ENCODE measurements around the gene RPS28.
"Not testable (repeated sequence)": the region's sequence is repeated elsewhere in the genome, so short reads cannot be mapped to it uniquely, and the experiment has no call there.

The RPS28 gene

GRCh38 chr19:8342684-8343482 lies 21.6 kb downstream of the RPS28 start, which contains the start of gene KANK3:
KANK3 (minus strand) TSS chr19:8343262; CDS start chr19:8337828, 5,434 bp downstream.
- in situ Hi-C loops (cut with HindIII; ENCODE audit: low sequenced_read_pairs): no loop called here
- H3K4me3 ChIP-seq (ENCODE audit: low read depth, low read length): peak within 1 kb of the TSS; percentile 30
- no peak for TF ChIP-seq CTCF (IDR thresholded peaks at IDR 0.05; ENCODE audit: low read depth, low read length, missing control alignments)
- peak; percentile 66 for DNase-seq (ENCODE audit: low read depth)

GRCh38 chr19:8343483-8343844 lies 22.2 kb downstream of the RPS28 start:
- no peak for DNase-seq (ENCODE audit: low read depth)
- TF ChIP-seq CTCF (IDR thresholded peaks at IDR 0.05; ENCODE audit: low read depth, low read length, missing control alignments): no peak
- H3K4me3 ChIP-seq (ENCODE audit: low read depth, low read length): no peak overlapping the region
- in situ Hi-C loops (cut with HindIII; ENCODE audit: low sequenced_read_pairs): no loop called here

GRCh38 chr19:8349629-8350372 lies 28.5 kb downstream of the RPS28 start:
- in situ Hi-C loops (cut with HindIII; ENCODE audit: low sequenced_read_pairs); DNase-seq (ENCODE audit: low read depth); H3K4me3 ChIP-seq (ENCODE audit: low read depth, low read length): not testable (repeated sequence)

GRCh38 chr19:8352134-8352827 lies 31.0 kb downstream of the RPS28 start:
- TF ChIP-seq CTCF (IDR thresholded peaks at IDR 0.05; ENCODE audit: low read depth, low read length, missing control alignments): no peak
- in situ Hi-C loops (cut with HindIII; ENCODE audit: low sequenced_read_pairs): no loop called here
- DNase-seq (ENCODE audit: low read depth): no peak
- no peak overlapping the region for H3K4me3 ChIP-seq (ENCODE audit: low read depth, low read length)

- H3K4me3 ChIP-seq (ENCODE audit: low read depth, low read length); DNase-seq (ENCODE audit: low read depth); in situ Hi-C loops (cut with HindIII; ENCODE audit: low sequenced_read_pairs): not testable (repeated sequence)
Observed at GRCh38 chr19:8352845-8353244, 31.5 kb downstream of the RPS28 start.

GRCh38 chr19:8355631-8356402 lies 34.5 kb downstream of the RPS28 start:
- H3K4me3 ChIP-seq (ENCODE audit: low read depth, low read length): no peak overlapping the region
- in situ Hi-C loops (cut with HindIII; ENCODE audit: low sequenced_read_pairs): no loop called here
- peak; percentile 45 for DNase-seq (ENCODE audit: low read depth)
- no peak for TF ChIP-seq CTCF (IDR thresholded peaks at IDR 0.05; ENCODE audit: low read depth, low read length, missing control alignments)

- in situ Hi-C loops (cut with HindIII; ENCODE audit: low sequenced_read_pairs): no loop called here
- DNase-seq (ENCODE audit: low read depth): no peak
- TF ChIP-seq CTCF (IDR thresholded peaks at IDR 0.05; ENCODE audit: low read depth, low read length, missing control alignments): no peak
- no peak overlapping the region for H3K4me3 ChIP-seq (ENCODE audit: low read depth, low read length)
Observed at GRCh38 chr19:8357007-8357521, 35.8 kb downstream of the RPS28 start.
